ENCODE results near the gene KYNU. TPM values are rescaled to one million over a fixed set of nuclear protein-coding genes. Genes with fewer than 3 reads are reported as not detected.

Gene KYNU
- total RNA-seq, 1 experiment from 2014 or later = 78.7 TPM

- Mint-ChIP-seq H3K27me3 (ENCODE audit: unreplicated experiment) (no peaks in the 10 kb centered on the region), H3K4me3 (ENCODE audit: low read depth, unreplicated experiment) (no peak overlapping the region), H3K36me3 (ENCODE audit: insufficient read depth, unreplicated experiment) (peaks cover 5% of the 10 kb centered on the region), H3K4me1 (ENCODE audit: low read depth, unreplicated experiment) (peaks cover 36% of the 10 kb centered on the region), H3K27ac (ENCODE audit: unreplicated experiment) (peak overlapping the region; percentile 40), H3K9me3 (ENCODE audit: low read depth, unreplicated experiment) (no peaks in the 10 kb centered on the region)
- intact Hi-C loops (cut with micrococcal nuclease; ENCODE audit: unreplicated experiment) = no loop called here
- CTCF ChIA-PET = interaction anchor here (1.2 kb wide), 1 partner anchor 231 kb away, joined by 3 read pairs; no protein-coding TSS in a partner anchor
- DNase-seq = peak; percentile 19
- TF ChIP-seq, protein P1, sequence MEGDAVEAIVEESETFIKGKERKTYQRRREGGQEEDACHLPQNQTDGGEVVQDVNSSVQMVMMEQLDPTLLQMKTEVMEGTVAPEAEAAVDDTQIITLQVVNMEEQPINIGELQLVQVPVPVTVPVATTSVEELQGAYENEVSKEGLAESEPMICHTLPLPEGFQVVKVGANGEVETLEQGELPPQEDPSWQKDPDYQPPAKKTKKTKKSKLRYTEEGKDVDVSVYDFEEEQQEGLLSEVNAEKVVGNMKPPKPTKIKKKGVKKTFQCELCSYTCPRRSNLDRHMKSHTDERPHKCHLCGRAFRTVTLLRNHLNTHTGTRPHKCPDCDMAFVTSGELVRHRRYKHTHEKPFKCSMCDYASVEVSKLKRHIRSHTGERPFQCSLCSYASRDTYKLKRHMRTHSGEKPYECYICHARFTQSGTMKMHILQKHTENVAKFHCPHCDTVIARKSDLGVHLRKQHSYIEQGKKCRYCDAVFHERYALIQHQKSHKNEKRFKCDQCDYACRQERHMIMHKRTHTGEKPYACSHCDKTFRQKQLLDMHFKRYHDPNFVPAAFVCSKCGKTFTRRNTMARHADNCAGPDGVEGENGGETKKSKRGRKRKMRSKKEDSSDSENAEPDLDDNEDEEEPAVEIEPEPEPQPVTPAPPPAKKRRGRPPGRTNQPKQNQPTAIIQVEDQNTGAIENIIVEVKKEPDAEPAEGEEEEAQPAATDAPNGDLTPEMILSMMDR (IDR thresholded peaks at IDR 0.05; ENCODE audit: unreplicated experiment) = no peak
- BruUV-seq (replicated peaks) = no TSS peak
Measured at GRCh38 chr2:142914507-142915313, 37.2 kb downstream of the KYNU start.

- TF ChIP-seq, protein P1 (IDR thresholded peaks at IDR 0.05; ENCODE audit: unreplicated experiment) = no peak
- Mint-ChIP-seq H3K4me3 (ENCODE audit: low read depth, unreplicated experiment) (no peak overlapping the region), H3K36me3 (ENCODE audit: insufficient read depth, unreplicated experiment) (peaks cover 5% of the 10 kb centered on the region), H3K27me3 (ENCODE audit: unreplicated experiment) (no peaks in the 10 kb centered on the region), H3K4me1 (ENCODE audit: low read depth, unreplicated experiment) (peaks cover 36% of the 10 kb centered on the region), H3K9me3 (ENCODE audit: low read depth, unreplicated experiment) (no peaks in the 10 kb centered on the region), H3K27ac (ENCODE audit: unreplicated experiment) (peak overlapping the region; percentile 13)
- DNase-seq = no peak
- no TSS peak for BruUV-seq (replicated peaks)
- intact Hi-C loops (cut with micrococcal nuclease; ENCODE audit: unreplicated experiment) = no loop called here
- CTCF ChIA-PET = interaction anchor here (1.2 kb wide), 1 partner anchor 232 kb away, joined by 3 read pairs; no protein-coding TSS in a partner anchor
Measured at GRCh38 chr2:142915502-142915901, 38.0 kb downstream of the KYNU start.

DNA sequence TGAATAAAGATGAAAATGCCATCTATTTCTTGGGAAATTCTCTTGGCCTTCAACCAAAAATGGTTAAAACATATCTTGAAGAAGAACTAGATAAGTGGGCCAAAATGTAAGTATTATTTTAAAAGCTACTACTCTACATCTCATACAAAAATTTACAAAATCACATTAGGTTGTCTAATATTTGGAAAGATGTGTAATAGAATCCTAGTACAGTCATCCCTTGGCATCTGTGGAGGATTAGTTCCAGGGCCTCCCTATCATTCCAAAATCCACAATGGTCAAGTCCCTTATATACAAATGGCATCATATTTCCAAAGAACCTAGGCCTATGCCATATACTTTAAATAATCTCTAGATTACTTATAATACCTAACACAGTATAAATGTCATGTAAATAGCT lies 41.2 kb downstream of the KYNU start:
- Mint-ChIP-seq H3K4me3 (ENCODE audit: low read depth, unreplicated experiment) (no peak overlapping the region), H3K4me1 (ENCODE audit: low read depth, unreplicated experiment) (peaks cover 24% of the 10 kb centered on the region), H3K9me3 (ENCODE audit: low read depth, unreplicated experiment) (no peaks in the 10 kb centered on the region), H3K27me3 (ENCODE audit: unreplicated experiment) (no peaks in the 10 kb centered on the region), H3K36me3 (ENCODE audit: insufficient read depth, unreplicated experiment) (peaks cover 6% of the 10 kb centered on the region), H3K27ac (ENCODE audit: unreplicated experiment) (no peak overlapping the region)
- DNase-seq = no peak
- intact Hi-C loops (cut with micrococcal nuclease; ENCODE audit: unreplicated experiment) = no loop called here
- CTCF ChIA-PET = no interaction called here
- TF ChIP-seq, protein P1 (IDR thresholded peaks at IDR 0.05; ENCODE audit: unreplicated experiment) = no peak
- no TSS peak for BruUV-seq (replicated peaks)

DNA sequence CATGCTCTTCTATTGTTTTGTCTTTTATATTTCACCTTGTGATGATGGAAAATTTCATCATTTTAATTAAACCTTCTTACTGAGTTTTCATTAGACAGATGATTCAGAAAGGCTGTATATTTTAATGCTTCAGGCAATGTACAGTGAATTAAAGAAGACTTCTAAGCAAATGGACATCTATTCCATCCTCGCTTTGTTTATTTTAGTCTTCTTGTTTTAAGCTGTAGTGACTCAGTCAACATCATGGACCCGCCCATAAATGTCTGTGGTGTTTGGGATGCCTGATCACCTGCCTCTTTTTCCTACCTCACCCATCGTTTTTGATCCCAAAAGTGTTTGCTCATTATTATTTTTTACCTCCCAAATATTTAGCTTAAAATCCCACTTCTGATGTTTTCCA lies 43.1 kb downstream of the KYNU start:
- intact Hi-C loops (cut with micrococcal nuclease; ENCODE audit: unreplicated experiment) = no loop called here
- no TSS peak for BruUV-seq (replicated peaks)
- Mint-ChIP-seq H3K4me3 (ENCODE audit: low read depth, unreplicated experiment) (no peak overlapping the region), H3K27ac (ENCODE audit: unreplicated experiment) (no peak overlapping the region), H3K9me3 (ENCODE audit: low read depth, unreplicated experiment) (no peaks in the 10 kb centered on the region), H3K27me3 (ENCODE audit: unreplicated experiment) (no peaks in the 10 kb centered on the region), H3K4me1 (ENCODE audit: low read depth, unreplicated experiment) (peaks cover 6% of the 10 kb centered on the region), H3K36me3 (ENCODE audit: insufficient read depth, unreplicated experiment) (peaks cover 6% of the 10 kb centered on the region)
- no peak for DNase-seq
- CTCF ChIA-PET = no interaction called here
- TF ChIP-seq, protein P1 (IDR thresholded peaks at IDR 0.05; ENCODE audit: unreplicated experiment) = no peak
